ENCODE results near the gene NUDT2. TPM values are rescaled to one million over a fixed set of nuclear protein-coding genes. Genes with fewer than 3 reads are reported as not detected.

Gene NUDT2
- total RNA-seq, 2 experiments from 2014 or later = 4.5 to 7.2 TPM

GRCh38 chr9:34371886-34372466 is 42.6 kb downstream of the NUDT2 start:
- Histone ChIP-seq H3K9me3 (ENCODE audit: control insufficient read depth in 1 of 2, insufficient read depth in 1 of 2, low read length in 2 of 2) (peaks cover 0 to 24% of the 10 kb centered on the region in 2 experiments), H3K4me3 (ENCODE audit: low read length) (no peak overlapping the region), H3K27me3 (ENCODE audit: control insufficient read depth in 1 of 2, insufficient read depth in 2 of 2, low read length in 2 of 2) (no peaks in the 10 kb centered on the region), H3K36me3 (ENCODE audit: insufficient read depth, low read length) (peaks cover 2% of the 10 kb centered on the region), H3K27ac (ENCODE audit: low read depth in 1 of 2, low read length in 2 of 2) (no peak overlapping the region), H3K4me1 (ENCODE audit: insufficient read depth, low read length) (peaks cover 12% of the 10 kb centered on the region)
- Mint-ChIP-seq H3K9me3 (no peaks in the 10 kb centered on the region), H3K36me3 (ENCODE audit: low read depth) (peaks cover 12% of the 10 kb centered on the region), H3K4me3 (no peak overlapping the region), H3K27me3 (no peaks in the 10 kb centered on the region), H3K4me1 (ENCODE audit: low read depth) (peaks cover 17% of the 10 kb centered on the region), H3K27ac (no peak overlapping the region)
- CTCF ChIA-PET = no interaction called here
- DNase-seq (no peak), ATAC-seq (ENCODE audit: poor library complexity) (no peak)
- intact Hi-C loops (cut with DNase I, micrococcal nuclease) = loop anchor here in 1 of 2 experiments (10.0 kb wide), 2 partner anchors 197 to 357 kb away; partner anchors contain the start of gene UBAP1
- POLR2A ChIA-PET = no interaction called here
- TF ChIP-seq CTCF (IDR thresholded peaks at IDR 0.05) = no peak

GRCh38 chr9:34372467-34373011 is 43.2 kb downstream of the NUDT2 start:
- TF ChIP-seq CTCF (IDR thresholded peaks at IDR 0.05) = no peak
- Histone ChIP-seq H3K27ac (ENCODE audit: low read depth in 1 of 2, low read length in 2 of 2) (no peak overlapping the region), H3K9me3 (ENCODE audit: control insufficient read depth in 1 of 2, insufficient read depth in 1 of 2, low read length in 2 of 2) (peaks cover 0 to 24% of the 10 kb centered on the region in 2 experiments), H3K27me3 (ENCODE audit: control insufficient read depth in 1 of 2, insufficient read depth in 2 of 2, low read length in 2 of 2) (no peaks in the 10 kb centered on the region), H3K36me3 (ENCODE audit: insufficient read depth, low read length) (peaks cover 2% of the 10 kb centered on the region), H3K4me1 (ENCODE audit: insufficient read depth, low read length) (peaks cover 18% of the 10 kb centered on the region), H3K4me3 (ENCODE audit: low read length) (no peak overlapping the region)
- no peak for ATAC-seq (ENCODE audit: poor library complexity)
- no peak for DNase-seq
- peaks cover 8% of the 10 kb centered on the region for H3K36me3 Mint-ChIP-seq (ENCODE audit: low read depth)
- ChIA-PET POLR2A (no interaction called here), CTCF (no interaction called here)
- no peaks in the 10 kb centered on the region for H3K9me3 Mint-ChIP-seq
- H3K27ac Mint-ChIP-seq = no peak overlapping the region
- no peaks in the 10 kb centered on the region for H3K27me3 Mint-ChIP-seq
- intact Hi-C loops (cut with DNase I, micrococcal nuclease) = loop anchor here in 1 of 2 experiments (10.0 kb wide), 2 partner anchors 198 to 358 kb away; partner anchors contain the start of gene UBAP1
- H3K4me1 Mint-ChIP-seq (ENCODE audit: low read depth) = peaks cover 20% of the 10 kb centered on the region
- no peak overlapping the region for H3K4me3 Mint-ChIP-seq

GRCh38 chr9:34373749-34374148 is 44.4 kb downstream of the NUDT2 start:
- intact Hi-C loops (cut with DNase I, micrococcal nuclease) = loop anchor here in 1 of 2 experiments (10.0 kb wide), 2 partner anchors 199 to 359 kb away; partner anchors contain the start of gene UBAP1
- no peak for ATAC-seq (ENCODE audit: poor library complexity)

More at GRCh38 chr9:34373749-34374148, 44.4 kb downstream of the NUDT2 start:
- no peak for TF ChIP-seq CTCF (IDR thresholded peaks at IDR 0.05)
- Mint-ChIP-seq H3K9me3 (no peaks in the 10 kb centered on the region), H3K4me3 (no peak overlapping the region), H3K27me3 (no peaks in the 10 kb centered on the region), H3K27ac (no peak overlapping the region), H3K4me1 (ENCODE audit: low read depth) (peaks cover 20% of the 10 kb centered on the region), H3K36me3 (ENCODE audit: low read depth) (peaks cover 3% of the 10 kb centered on the region)
- H3K27ac ChIP-seq (ENCODE audit: low read depth in 1 of 2, low read length in 2 of 2) = no peak overlapping the region
- ChIA-PET POLR2A (no interaction called here), CTCF (no interaction called here)
- H3K36me3 ChIP-seq (ENCODE audit: insufficient read depth, low read length) = peaks cover 2% of the 10 kb centered on the region
- H3K9me3 ChIP-seq (ENCODE audit: control insufficient read depth in 1 of 2, insufficient read depth in 1 of 2, low read length in 2 of 2) = peaks cover 0 to 24% of the 10 kb centered on the region in 2 experiments
- H3K4me1 ChIP-seq (ENCODE audit: insufficient read depth, low read length) = peaks cover 20% of the 10 kb centered on the region
- no peak for DNase-seq
- H3K27me3 ChIP-seq (ENCODE audit: control insufficient read depth in 1 of 2, insufficient read depth in 2 of 2, low read length in 2 of 2) = no peaks in the 10 kb centered on the region
- no peak overlapping the region for H3K4me3 ChIP-seq (ENCODE audit: low read length)
